Mammary epithelial cell (primary cell): ENCODE results near the gene ZCWPW2.

ENCODE experiments used
- CTCF ChIP-seq, 2 donors: IDR thresholded peaks in 1 of 2; conservative IDR thresholded peaks in 1 of 2; 2 replicates each; pipeline ENCODE4 v1.5.1; 2011 to 2012; ENCODE audit warnings: inconsistent platforms in 2 of 2, low read length in 2 of 2, mild to moderate bottlenecking in 2 of 2, control low read depth in 1 of 2, low read depth in 1 of 2; ENCODE audit not compliant: insufficient read depth in 1 of 2; ENCODE audit errors: extremely low read depth in 1 of 2
- EZH2 ChIP-seq: IDR thresholded peaks from 2 replicates; pipeline ENCODE4 v1.6.1; 2012; ENCODE audit warnings: low read length, inconsistent platforms, borderline replicate concordance

- no peak for TF ChIP-seq CTCF (conservative IDR thresholded peaks at IDR 0.05 in 1 of 2, IDR thresholded peaks at IDR 0.05 in 1 of 2; ENCODE audit: extremely low read depth in 1 of 2, insufficient read depth in 1 of 2, low read depth in 1 of 2, low read length in 2 of 2)
- TF ChIP-seq EZH2: no peak
Observed at GRCh38 chr3:28376424-28376823, 27.9 kb downstream of the ZCWPW2 start.
